ENCODE data around the gene MEFV. TPM values are rescaled to one million over a fixed set of nuclear protein-coding genes. Genes with fewer than 3 reads are reported as not detected.

Gene MEFV
- total RNA-seq, 4 donors from 2014 or later = 0.80 to 3.3 (median 1.8) TPM

DNA sequence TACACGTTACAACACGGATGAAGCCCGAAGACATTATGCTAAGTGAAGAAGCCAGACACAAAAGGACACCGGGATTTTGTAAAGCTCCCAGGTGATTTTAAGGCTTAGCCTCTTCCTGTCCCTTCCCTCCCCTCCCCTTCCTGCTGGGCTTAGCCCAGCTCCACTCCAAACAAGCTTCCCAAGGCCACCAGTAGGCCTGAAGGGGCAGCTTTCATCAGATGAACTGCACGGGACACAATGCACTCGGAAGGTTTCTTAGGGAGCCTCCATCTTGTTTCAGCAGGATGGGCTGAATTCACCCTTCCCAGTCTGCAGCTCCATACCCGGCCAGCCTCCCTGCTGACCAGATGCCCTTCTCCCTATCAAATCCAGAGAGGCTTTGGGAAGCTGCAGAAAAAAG, 10.4 kb downstream of the MEFV start:
- no peak for DNase-seq (ENCODE audit: low spot score in 2 of 2)
- intact Hi-C loops (cut with DNase I; ENCODE audit: low total_unique reads) = no loop called here
- TF ChIP-seq CTCF (IDR thresholded peaks at IDR 0.05) = no peak
- no peak for TF ChIP-seq POLR2A (IDR thresholded peaks at IDR 0.05)
- WGBS, 2 donors = 76 to 85% methylated on average over 7 of the region's 7 CpGs
- no peak overlapping the region for H3K4me3 ChIP-seq (ENCODE audit: low read depth, poor library complexity, severe bottlenecking)

DNA sequence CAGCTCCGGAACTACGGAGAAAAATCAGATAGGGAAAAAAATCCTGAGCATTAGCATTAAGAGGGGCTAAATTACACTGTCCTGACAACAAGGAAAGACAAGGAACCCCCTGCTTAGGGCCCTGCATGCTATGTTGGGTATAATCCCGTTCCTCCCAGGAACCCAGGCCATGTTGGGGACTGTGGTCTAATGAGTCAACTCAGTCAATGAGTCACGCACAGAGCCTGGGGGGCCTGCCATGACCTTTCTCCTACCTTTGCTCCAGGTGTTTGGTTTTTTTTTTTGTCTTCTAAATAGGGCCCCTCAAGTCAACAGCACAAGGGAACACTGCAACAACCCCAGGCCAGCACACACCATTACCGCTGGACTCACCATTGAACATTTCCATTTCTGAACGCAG, 12.6 kb downstream of the MEFV start:
- WGBS, 2 donors = 75 to 79% methylated on average over 6 of the region's 6 CpGs
- intact Hi-C loops (cut with DNase I; ENCODE audit: low total_unique reads) = no loop called here
- TF ChIP-seq POLR2A (IDR thresholded peaks at IDR 0.05) (no peak), CTCF (IDR thresholded peaks at IDR 0.05) (no peak)
- no peak overlapping the region for H3K4me3 ChIP-seq (ENCODE audit: low read depth, poor library complexity, severe bottlenecking)
- peak in 1 of 2 donors; percentile 42 for DNase-seq (ENCODE audit: low spot score in 2 of 2)

DNA sequence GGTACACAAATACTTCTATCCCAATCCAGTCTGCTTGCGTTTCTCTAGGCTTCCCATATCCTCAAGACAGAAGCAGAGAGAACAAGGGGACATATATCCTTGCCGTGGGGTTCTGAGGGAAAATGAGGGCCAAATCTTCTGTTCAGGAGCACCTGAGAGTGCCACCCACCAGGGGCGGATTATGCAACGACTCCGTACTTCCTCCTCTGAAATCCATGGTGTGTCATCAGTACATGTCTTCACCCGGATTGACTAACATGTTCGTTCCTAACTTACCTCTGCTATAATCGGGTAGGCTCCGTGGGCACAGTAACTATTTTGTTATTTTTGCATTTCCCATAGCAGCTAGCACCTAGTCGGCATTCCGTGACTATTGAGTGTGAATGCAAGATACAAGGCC, 13.7 kb downstream of the MEFV start:
- no peak for TF ChIP-seq CTCF (IDR thresholded peaks at IDR 0.05)
- no peak for TF ChIP-seq POLR2A (IDR thresholded peaks at IDR 0.05)
- intact Hi-C loops (cut with DNase I; ENCODE audit: low total_unique reads) = no loop called here
- DNase-seq (ENCODE audit: low spot score in 2 of 2) = peak in 1 of 2 donors; percentile 28
- no peak overlapping the region for H3K4me3 ChIP-seq (ENCODE audit: low read depth, poor library complexity, severe bottlenecking)
- 77 to 86% methylated on average over 11 of the region's 11 CpGs for WGBS, 2 donors

- WGBS, 2 donors = 74 to 80% methylated on average over 5 of the region's 5 CpGs
- intact Hi-C loops (cut with DNase I; ENCODE audit: low total_unique reads) = no loop called here
- DNase-seq (ENCODE audit: low spot score in 2 of 2) = no peak
- no peak overlapping the region for H3K4me3 ChIP-seq (ENCODE audit: low read depth, poor library complexity, severe bottlenecking)
- TF ChIP-seq POLR2A (IDR thresholded peaks at IDR 0.05) (no peak), CTCF (IDR thresholded peaks at IDR 0.05) (no peak)
Observed at GRCh38 chr16:3241761-3242160, 14.7 kb downstream of the MEFV start.

DNA sequence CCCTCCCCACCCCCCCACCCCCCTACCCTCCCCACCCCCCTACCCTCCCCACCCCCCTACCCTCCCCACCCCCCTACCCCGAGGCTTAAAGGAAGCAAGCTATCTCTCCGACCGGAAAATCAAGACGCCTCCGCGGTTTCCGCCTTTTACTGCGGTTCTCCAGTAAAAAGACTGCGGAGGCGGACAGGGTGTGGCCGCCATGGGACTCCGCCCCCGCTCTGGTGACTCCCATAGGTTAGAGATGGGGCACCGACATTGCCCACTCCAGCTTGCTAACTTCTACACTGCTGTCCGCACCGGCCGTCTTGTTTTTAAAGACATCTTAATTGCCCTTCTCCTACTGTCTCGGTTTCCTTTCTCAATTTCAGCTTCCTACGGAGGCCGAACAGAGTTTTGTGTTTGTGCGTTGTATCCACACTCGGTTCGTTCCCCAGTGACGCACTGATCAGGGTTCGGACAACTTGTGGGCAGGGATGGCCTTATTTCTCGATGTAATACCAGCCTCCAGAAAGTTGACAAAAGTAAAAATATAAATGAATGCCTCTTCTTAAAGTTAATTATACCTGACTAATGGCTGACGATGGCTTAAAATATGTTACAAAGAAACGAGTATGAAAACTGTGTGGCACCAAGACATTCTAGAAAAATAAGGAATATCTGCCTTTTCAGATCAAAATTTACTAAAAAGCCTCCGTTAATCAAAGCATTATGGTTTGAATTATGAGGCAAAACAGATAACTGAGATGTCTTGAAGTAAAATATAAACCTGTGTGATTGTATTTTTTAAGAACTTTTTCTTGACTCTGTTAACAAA, 20.4 kb downstream of the MEFV start:
- TF ChIP-seq CTCF (IDR thresholded peaks at IDR 0.05) = no peak
- TF ChIP-seq POLR2A (IDR thresholded peaks at IDR 0.05) = no peak
- WGBS, 2 donors = 87 to 89% methylated on average over 20 to 27 of the region's 29 CpGs
- intact Hi-C loops (cut with DNase I; ENCODE audit: low total_unique reads) = no loop called here
- no peak overlapping the region for H3K4me3 ChIP-seq (ENCODE audit: low read depth, poor library complexity, severe bottlenecking)
- peak in 1 of 2 donors; percentile 89 for DNase-seq (ENCODE audit: low spot score in 2 of 2)

All from lower leg skin (tissue), 4 donors.